ENCODE results near the gene NR1I3.

The NR1I3 gene, protein sequence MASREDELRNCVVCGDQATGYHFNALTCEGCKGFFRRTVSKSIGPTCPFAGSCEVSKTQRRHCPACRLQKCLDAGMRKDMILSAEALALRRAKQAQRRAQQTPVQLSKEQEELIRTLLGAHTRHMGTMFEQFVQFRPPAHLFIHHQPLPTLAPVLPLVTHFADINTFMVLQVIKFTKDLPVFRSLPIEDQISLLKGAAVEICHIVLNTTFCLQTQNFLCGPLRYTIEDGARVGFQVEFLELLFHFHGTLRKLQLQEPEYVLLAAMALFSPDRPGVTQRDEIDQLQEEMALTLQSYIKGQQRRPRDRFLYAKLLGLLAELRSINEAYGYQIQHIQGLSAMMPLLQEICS

DNA sequence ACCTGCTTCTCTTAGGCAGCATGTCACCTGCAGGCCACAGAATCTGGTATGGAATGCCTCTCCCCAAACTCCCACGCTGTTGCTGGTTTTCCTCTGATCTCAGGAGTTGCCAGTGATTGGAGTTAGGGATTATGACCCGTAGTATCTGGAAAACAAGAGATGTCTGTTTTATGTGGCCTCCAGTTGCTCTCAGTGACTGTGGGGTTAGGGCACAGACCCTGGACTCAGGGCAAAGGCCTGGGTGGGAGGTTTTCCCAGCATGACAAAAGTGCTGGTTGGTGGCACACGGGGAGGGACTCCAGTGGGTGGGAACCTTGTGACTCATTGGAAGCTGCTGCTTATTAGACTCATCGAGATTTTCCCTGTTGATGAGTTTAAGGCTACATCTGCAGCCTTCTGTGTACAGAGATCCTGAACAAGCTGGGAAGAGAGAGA, at the start of gene NR1I3:
Gene NR1I3, minus strand, starts transcription at position 165 of the 435 bp plus-strand sequence. CDS start 1,638 bp downstream, outside the sequence.
- H3K9me3 ChIP-seq (ENCODE audit: control insufficient read depth, insufficient read depth, low read depth, low read length) = no peaks in the 10 kb centered on the region
- TF ChIP-seq EGR2 (tag by site-specific recombination; IDR thresholded peaks at IDR 0.05; ENCODE audit: low read depth) = 0 out of 2 replicates have a peak, but pooled peaks have one; percentile 19
- TF ChIP-seq ZNF791 (tag by site-specific recombination; IDR thresholded peaks at IDR 0.05) = no peak
- POLR2A ChIA-PET = no interaction called here
- no peak within 1 kb of the TSS for H3K27ac ChIP-seq (ENCODE audit: extremely low read depth, low read depth, low read length)
- CTCF ChIA-PET = interaction anchor here (0.5 to 7.1 kb wide), 7 partner anchors 10 to 244 kb away, joined by 3 to 57 read pairs (median 3); partner anchors contain the start of gene TOMM40L
- H3K4me1 ChIP-seq (ENCODE audit: control insufficient read depth, insufficient read depth, low read length) = no peaks in the 10 kb centered on the region
- no peaks in the 10 kb centered on the region for H3K36me3 ChIP-seq (ENCODE audit: control insufficient read depth in 2 of 2, insufficient read depth in 1 of 2, low read length in 2 of 2)
- no peak within 1 kb of the TSS for H3K4me3 ChIP-seq (ENCODE audit: low read depth, low read length)

DNA sequence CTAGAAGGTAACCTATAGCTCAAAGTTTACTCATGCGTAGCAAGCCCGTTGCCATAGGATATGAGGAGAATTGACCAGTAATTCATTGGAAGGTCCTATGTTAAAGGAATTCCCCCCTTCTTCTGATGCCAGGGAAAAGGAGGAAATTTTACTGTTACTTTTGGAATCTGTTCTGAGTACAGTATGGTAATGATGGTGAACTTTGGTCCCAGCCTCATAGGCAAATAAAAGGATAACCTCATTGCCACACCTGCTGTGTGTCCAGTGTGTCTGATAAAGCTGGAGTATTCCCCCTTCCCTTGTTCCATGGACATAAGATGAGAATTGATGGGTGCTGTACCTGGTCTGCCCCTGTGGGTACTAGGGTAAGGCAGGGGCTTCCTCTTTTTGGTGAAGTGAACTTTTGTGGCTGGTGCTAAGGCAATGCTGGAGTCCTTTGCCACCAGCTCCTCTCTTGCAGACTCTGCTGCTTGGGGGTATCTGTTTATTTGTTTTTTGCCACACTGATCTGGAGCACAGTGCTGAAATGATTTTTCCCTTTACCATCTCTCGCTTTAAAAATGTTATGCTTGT, 49.6 kb upstream of the NR1I3 start:
- Histone ChIP-seq H3K9me3 (ENCODE audit: control insufficient read depth, insufficient read depth, low read depth, low read length) (no peaks in the 10 kb centered on the region), H3K36me3 (ENCODE audit: control insufficient read depth in 2 of 2, insufficient read depth in 1 of 2, low read length in 2 of 2) (no peaks in the 10 kb centered on the region), H3K4me1 (ENCODE audit: control insufficient read depth, insufficient read depth, low read length) (no peaks in the 10 kb centered on the region), H3K4me3 (ENCODE audit: low read depth, low read length) (no peak overlapping the region), H3K27ac (ENCODE audit: extremely low read depth, low read depth, low read length) (no peak overlapping the region)
- POLR2A ChIA-PET = interaction anchor here (0.6 kb wide), 1 partner anchor 122 kb away, joined by 3 read pairs; no protein-coding TSS in a partner anchor
- no peak for TF ChIP-seq ZNF221 (tag by site-specific recombination; IDR thresholded peaks at IDR 0.05; ENCODE audit: borderline replicate concordance)
- TF ChIP-seq, protein P1, sequence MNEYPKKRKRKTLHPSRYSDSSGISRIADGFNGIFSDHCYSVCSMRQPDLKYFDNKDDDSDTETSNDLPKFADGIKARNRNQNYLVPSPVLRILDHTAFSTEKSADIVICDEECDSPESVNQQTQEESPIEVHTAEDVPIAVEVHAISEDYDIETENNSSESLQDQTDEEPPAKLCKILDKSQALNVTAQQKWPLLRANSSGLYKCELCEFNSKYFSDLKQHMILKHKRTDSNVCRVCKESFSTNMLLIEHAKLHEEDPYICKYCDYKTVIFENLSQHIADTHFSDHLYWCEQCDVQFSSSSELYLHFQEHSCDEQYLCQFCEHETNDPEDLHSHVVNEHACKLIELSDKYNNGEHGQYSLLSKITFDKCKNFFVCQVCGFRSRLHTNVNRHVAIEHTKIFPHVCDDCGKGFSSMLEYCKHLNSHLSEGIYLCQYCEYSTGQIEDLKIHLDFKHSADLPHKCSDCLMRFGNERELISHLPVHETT (tag by site-specific recombination; IDR thresholded peaks at IDR 0.05) = no peak
- no peak for TF ChIP-seq ZNF335 (tag by site-specific recombination; conservative IDR thresholded peaks at IDR 0.05)
- no peak for TF ChIP-seq ZNF701 (tag by site-specific recombination; IDR thresholded peaks at IDR 0.05)
- TF ChIP-seq ZBTB8A (tag by site-specific recombination; IDR thresholded peaks at IDR 0.05) = no peak
- TF ChIP-seq ZNF473 (tag by site-specific recombination; IDR thresholded peaks at IDR 0.05) = no peak
- no peak for TF ChIP-seq ZNF521 (tag by site-specific recombination; IDR thresholded peaks at IDR 0.05)
- CTCF ChIA-PET = interaction anchor here (0.5 to 0.9 kb wide), 3 partner anchors 50 to 108 kb away, joined by 3 to 4 read pairs (median 3); partner anchors contain the start of gene NR1I3

DNA sequence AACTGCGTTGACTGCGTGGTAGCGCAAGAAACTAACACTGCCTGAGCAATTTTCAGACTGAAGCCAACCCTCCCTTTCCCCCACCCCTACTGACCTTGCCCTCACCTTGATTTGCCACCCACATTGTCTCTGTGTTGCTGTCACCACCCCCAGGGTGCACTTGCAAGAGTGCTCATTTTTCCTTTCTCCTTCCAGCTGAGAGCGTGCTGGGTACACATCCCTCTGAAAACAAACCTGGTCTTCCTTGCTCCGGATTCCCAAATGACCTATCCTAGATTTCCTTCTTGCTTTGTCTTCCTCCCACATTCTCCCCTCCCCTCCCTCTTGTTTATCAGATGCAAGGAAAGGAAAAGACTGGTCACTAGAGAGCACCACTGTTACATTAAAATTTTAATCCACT, 47.5 kb upstream of the NR1I3 start:
- no peaks in the 10 kb centered on the region for H3K9me3 ChIP-seq (ENCODE audit: control insufficient read depth, insufficient read depth, low read depth, low read length)
- H3K4me3 ChIP-seq (ENCODE audit: low read depth, low read length) = no peak overlapping the region
- ChIA-PET CTCF (no interaction called here), POLR2A (interaction anchor here (0.7 kb wide), 1 partner anchor 87 kb away, joined by 3 read pairs; the partner anchor contains the start of gene ADAMTS4)
- H3K4me1 ChIP-seq (ENCODE audit: control insufficient read depth, insufficient read depth, low read length) = no peaks in the 10 kb centered on the region
- no peak overlapping the region for H3K27ac ChIP-seq (ENCODE audit: extremely low read depth, low read depth, low read length)
- no peaks in the 10 kb centered on the region for H3K36me3 ChIP-seq (ENCODE audit: control insufficient read depth in 2 of 2, insufficient read depth in 1 of 2, low read length in 2 of 2)
- TF ChIP-seq SCRT2 (tag by site-specific recombination; IDR thresholded peaks at IDR 0.05) (no peak), ZNF341 (tag by site-specific recombination; IDR thresholded peaks at IDR 0.05; ENCODE audit: low read depth) (no peak), ZNF112 (tag by site-specific recombination; IDR thresholded peaks at IDR 0.05) (no peak), MZF1 (tag by site-specific recombination; IDR thresholded peaks at IDR 0.05; ENCODE audit: borderline replicate concordance) (no peak), ZFHX2 (tag by site-specific recombination; conservative IDR thresholded peaks at IDR 0.05) (peak; percentile 69), ZIC2 (tag by site-specific recombination; IDR thresholded peaks at IDR 0.05) (peak; percentile 39; the same call in 1 of the 2 replicates), GLIS1 (tag by site-specific recombination; IDR thresholded peaks at IDR 0.05) (peak; percentile 61), EGR2 (tag by site-specific recombination; IDR thresholded peaks at IDR 0.05; ENCODE audit: low read depth) (peak; percentile 72; the same call in 1 of the 2 replicates), ZNF155 (tag by site-specific recombination; IDR thresholded peaks at IDR 0.05) (no peak)
- TF ChIP-seq, protein P2, sequence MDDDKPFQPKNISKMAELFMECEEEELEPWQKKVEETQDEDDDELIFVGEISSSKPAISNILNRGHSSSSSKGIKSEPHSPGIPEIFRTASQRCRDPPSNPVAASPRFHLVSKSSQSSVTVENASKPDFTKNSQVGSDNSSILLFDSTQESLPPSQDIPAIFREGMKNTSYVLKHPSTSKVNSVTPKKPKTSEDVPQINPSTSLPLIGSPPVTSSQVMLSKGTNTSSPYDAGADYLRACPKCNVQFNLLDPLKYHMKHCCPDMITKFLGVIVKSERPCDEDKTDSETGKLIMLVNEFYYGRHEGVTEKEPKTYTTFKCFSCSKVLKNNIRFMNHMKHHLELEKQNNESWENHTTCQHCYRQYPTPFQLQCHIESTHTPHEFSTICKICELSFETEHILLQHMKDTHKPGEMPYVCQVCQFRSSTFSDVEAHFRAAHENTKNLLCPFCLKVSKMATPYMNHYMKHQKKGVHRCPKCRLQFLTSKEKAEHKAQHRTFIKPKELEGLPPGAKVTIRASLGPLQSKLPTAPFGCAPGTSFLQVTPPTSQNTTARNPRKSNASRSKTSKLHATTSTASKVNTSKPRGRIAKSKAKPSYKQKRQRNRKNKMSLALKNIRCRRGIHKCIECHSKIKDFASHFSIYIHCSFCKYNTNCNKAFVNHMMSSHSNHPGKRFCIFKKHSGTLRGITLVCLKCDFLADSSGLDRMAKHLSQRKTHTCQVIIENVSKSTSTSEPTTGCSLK (tag by site-specific recombination; IDR thresholded peaks at IDR 0.05) = no peak
- TF ChIP-seq, protein P3, sequence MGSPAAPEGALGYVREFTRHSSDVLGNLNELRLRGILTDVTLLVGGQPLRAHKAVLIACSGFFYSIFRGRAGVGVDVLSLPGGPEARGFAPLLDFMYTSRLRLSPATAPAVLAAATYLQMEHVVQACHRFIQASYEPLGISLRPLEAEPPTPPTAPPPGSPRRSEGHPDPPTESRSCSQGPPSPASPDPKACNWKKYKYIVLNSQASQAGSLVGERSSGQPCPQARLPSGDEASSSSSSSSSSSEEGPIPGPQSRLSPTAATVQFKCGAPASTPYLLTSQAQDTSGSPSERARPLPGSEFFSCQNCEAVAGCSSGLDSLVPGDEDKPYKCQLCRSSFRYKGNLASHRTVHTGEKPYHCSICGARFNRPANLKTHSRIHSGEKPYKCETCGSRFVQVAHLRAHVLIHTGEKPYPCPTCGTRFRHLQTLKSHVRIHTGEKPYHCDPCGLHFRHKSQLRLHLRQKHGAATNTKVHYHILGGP (tag by site-specific recombination; IDR thresholded peaks at IDR 0.05) = no peak

All from HEK293 (cell line).